Stimulated activated CD4-positive, alpha-beta T cell treated with anti-CD3 and anti-CD28 coated beads, Interleukin-4, amount 100 ng/mL, for 4 hours (primary cell): Measurements from ENCODE around the gene EFCAB10.
"Not testable (repeated sequence)": the region's sequence is repeated elsewhere in the genome, so short reads cannot be mapped to it uniquely, and the experiment has no call there.

Experiments used
- DNase-seq, 2 experiments: peaks; one replicate each; pipeline ENCODE4 v3.0.0-alpha.2; 2020

The EFCAB10 gene

GRCh38 chr7:105530126-105530525 is 51.2 kb downstream of the EFCAB10 start:
- no peak for DNase-seq

DNA sequence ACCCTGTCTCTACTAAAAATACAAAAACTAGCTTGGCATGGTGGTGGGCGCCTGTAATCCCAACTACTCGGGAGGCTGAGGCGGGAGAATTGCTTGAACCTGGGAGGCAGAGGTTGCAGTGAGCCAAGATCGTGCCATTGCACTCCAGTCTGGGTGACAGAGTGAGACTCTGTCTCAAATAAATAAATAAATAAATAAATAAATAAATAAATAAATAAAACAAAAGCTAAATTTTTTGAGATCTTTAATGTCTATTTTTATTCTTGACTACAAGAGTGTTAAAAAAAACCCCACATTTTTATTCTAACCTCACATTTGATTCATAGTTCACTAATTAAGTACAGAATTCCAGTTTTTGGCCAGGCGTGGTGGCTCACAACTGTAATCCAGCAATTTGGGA is 53.6 kb downstream of the EFCAB10 start:
- DNase-seq: not testable (repeated sequence)

DNA sequence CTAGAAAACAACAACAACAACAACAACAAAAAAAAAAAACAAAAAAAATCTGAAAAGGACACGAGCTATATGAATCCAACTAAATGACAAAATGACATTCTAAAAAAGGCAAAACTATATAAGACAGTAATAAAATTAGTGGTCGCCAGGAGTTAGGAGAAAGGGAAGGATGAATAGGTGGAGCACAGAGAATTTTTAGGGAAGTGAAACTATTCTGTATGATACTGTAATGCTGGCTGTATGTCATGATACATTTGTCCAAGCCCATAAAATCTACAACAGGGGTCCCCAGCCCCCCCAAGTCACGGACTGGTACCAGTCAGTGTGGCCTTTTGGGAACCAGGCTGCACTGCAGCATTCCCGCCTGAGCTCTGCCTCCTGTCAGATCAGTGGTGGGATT is 56.5 kb downstream of the EFCAB10 start:
- DNase-seq: no peak

GRCh38 chr7:105524423-105524822 is 56.9 kb downstream of the EFCAB10 start:
- DNase-seq: not testable (repeated sequence)

DNA sequence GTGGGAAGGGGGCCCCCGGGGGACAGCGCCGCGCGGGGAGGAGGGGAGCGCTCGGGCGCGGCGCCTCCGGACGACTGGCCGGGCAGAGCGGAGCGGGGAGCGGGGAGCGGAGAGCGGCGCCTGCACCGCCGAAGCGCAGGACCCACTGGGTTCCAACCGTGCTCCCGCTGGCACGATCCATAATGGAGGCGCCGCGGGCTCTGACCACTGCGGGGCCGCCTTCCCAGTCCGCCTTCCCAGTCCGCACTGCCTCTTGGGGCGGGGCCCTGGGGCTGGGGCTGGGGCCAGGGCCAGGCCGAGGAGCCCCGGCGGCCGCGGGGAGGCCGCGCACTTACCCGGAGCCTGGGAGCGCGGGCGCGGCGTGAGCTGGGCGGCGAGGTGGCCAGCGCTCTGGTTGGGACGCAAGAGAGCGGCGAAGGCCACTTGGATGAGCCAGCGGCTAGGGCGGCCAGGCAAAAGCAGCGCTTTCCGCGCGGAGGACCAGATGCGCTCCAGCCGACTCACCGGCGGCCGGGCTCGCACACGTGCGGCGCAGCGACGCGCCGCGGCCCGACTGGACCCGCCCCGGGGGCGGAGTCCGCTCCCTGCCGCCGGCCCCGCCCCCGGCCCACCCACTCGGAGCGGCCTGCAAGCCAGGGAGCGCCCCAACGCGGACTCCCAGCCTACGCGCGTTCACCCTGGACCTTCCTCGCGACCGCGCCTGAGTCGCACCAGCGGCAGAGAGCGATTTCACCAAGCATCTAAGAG is 59.4 kb downstream of the EFCAB10 start, which contains the start of gene PUS7:
Gene PUS7, minus strand, starts transcription at position 555 of the 747 bp plus-strand sequence. CDS start 13,759 bp downstream, outside the sequence.
- DNase-seq: peak; percentile 77 to 82

GRCh38 chr7:105521027-105521716 is 60.1 kb downstream of the EFCAB10 start:
- peak; percentile 47 to 55 for DNase-seq

- not testable (repeated sequence) for DNase-seq
These were observed 60.7 kb downstream of the EFCAB10 start for GRCh38 chr7:105520620-105521019.

- DNase-seq: no peak
These were observed 61.9 kb downstream of the EFCAB10 start for GRCh38 chr7:105519353-105519752.

DNA sequence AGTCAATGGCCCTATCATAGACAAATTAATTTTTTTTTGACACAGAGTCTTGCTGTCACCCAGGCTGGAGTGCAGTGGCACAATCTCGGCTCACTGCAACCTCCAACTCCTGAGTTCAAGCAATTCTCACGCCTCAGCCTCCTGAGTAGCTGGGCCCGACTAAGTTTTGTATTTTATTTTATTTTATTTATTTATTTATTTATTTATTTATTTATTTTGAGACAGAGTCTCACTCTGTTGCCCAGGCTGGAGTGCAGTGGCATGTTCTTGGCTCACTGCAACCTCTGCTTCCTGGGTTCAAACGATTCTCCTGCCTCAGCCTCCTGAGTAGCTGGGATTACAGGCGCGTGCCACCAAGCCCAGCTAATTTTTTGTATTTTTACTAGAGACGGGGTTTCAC is 65.7 kb downstream of the EFCAB10 start:
- DNase-seq: not testable (repeated sequence)
